ENCODE results near the gene CDK14. TPM values are rescaled to one million over a fixed set of nuclear protein-coding genes. Genes with fewer than 3 reads are reported as not detected.

The CDK14 gene
- total RNA-seq, 4 donors from 2014 or later: 1.1 to 12.7 (median 5.8) TPM

GRCh38 chr7:91068136-91068795 is 472.1 kb downstream of the CDK14 start:
- intact Hi-C loops (cut with DNase I; ENCODE audit: low total_unique reads): no loop called here
- no peak for TF ChIP-seq CTCF (IDR thresholded peaks at IDR 0.05)
- no peak for TF ChIP-seq POLR2A (IDR thresholded peaks at IDR 0.05)
- no peak overlapping the region for H3K4me3 ChIP-seq (ENCODE audit: low read depth, poor library complexity, severe bottlenecking)
- DNase-seq (ENCODE audit: low spot score in 2 of 2): no peak
- WGBS, 2 donors: 67 to 73% methylated on average over 5 of the region's 5 CpGs

GRCh38 chr7:91069146-91069545 is 473.0 kb downstream of the CDK14 start:
- no peak for DNase-seq (ENCODE audit: low spot score in 2 of 2)
- intact Hi-C loops (cut with DNase I; ENCODE audit: low total_unique reads): no loop called here
- H3K4me3 ChIP-seq (ENCODE audit: low read depth, poor library complexity, severe bottlenecking): no peak overlapping the region
- no peak for TF ChIP-seq CTCF (IDR thresholded peaks at IDR 0.05)
- TF ChIP-seq POLR2A (IDR thresholded peaks at IDR 0.05): no peak
- 92 to 95% methylated on average over 4 of the region's 4 CpGs for WGBS, 2 donors

- no peak overlapping the region for H3K4me3 ChIP-seq (ENCODE audit: low read depth, poor library complexity, severe bottlenecking)
- intact Hi-C loops (cut with DNase I; ENCODE audit: low total_unique reads): no loop called here
- TF ChIP-seq CTCF (IDR thresholded peaks at IDR 0.05) (no peak), POLR2A (IDR thresholded peaks at IDR 0.05) (no peak)
- WGBS, 2 donors: 50 to 56% methylated on average over 3 of the region's 3 CpGs
- no peak for DNase-seq (ENCODE audit: low spot score in 2 of 2)
Observed at GRCh38 chr7:91079487-91079886, 483.4 kb downstream of the CDK14 start.

- 83 to 91% methylated on average over 3 of the region's 3 CpGs for WGBS, 2 donors
- no peak overlapping the region for H3K4me3 ChIP-seq (ENCODE audit: low read depth, poor library complexity, severe bottlenecking)
- DNase-seq (ENCODE audit: low spot score in 2 of 2): no peak
- TF ChIP-seq POLR2A (IDR thresholded peaks at IDR 0.05): no peak
- TF ChIP-seq CTCF (IDR thresholded peaks at IDR 0.05): no peak
- intact Hi-C loops (cut with DNase I; ENCODE audit: low total_unique reads): loop anchor here (10.0 kb wide), 2 partner anchors 554 to 704 kb away; no protein-coding TSS in a partner anchor
Observed at GRCh38 chr7:91080351-91080750, 484.2 kb downstream of the CDK14 start.

- TF ChIP-seq CTCF (IDR thresholded peaks at IDR 0.05) (no peak), POLR2A (IDR thresholded peaks at IDR 0.05) (no peak)
- WGBS, 2 donors: 26 to 31% methylated on average over 3 of the region's 3 CpGs
- intact Hi-C loops (cut with DNase I; ENCODE audit: low total_unique reads): loop anchor here (10.0 kb wide), 2 partner anchors 553 to 703 kb away; no protein-coding TSS in a partner anchor
- H3K4me3 ChIP-seq (ENCODE audit: low read depth, poor library complexity, severe bottlenecking): no peak overlapping the region
- no peak for DNase-seq (ENCODE audit: low spot score in 2 of 2)
Observed at GRCh38 chr7:91082038-91082437, 485.9 kb downstream of the CDK14 start.
